SH-SY5Y (cell line): ENCODE measurements around the gene ZNF284.

Source experiments
- GATA2 ChIP-seq: IDR thresholded peaks from 2 replicates; pipeline ENCODE4 v1.6.1; 2011; ENCODE audit warnings: mild to moderate bottlenecking, low read depth, low read length
- GATA3 ChIP-seq: IDR thresholded peaks from 2 replicates; pipeline ENCODE4 v1.6.1; 2011; ENCODE audit warnings: low read depth, mild to moderate bottlenecking, low read length, moderate library complexity

GRCh38 chr19:44131955-44132354 is 60.0 kb downstream of the ZNF284 start:
- TF ChIP-seq GATA3, result no peak
- no peak for TF ChIP-seq GATA2
